ENCODE results near the gene ZNF619. TPM values are rescaled to one million over a fixed set of nuclear protein-coding genes. Genes with fewer than 3 reads are reported as not detected.
"Not testable (repeated sequence)": the region's sequence is repeated elsewhere in the genome, so short reads cannot be mapped to it uniquely, and the experiment has no call there.

Gene ZNF619
- total RNA-seq, 2 experiments from 2014 or later, result 5.7 to 6.3 TPM

- ATAC-seq, result peak; percentile 74
- Mint-ChIP-seq H3K27me3 (no peaks in the 10 kb centered on the region), H3K4me3 (peak within 1 kb of the TSS; percentile 88), H3K4me1 (ENCODE audit: low read depth) (peaks cover 52% of the 10 kb centered on the region), H3K9me3 (no peaks in the 10 kb centered on the region), H3K36me3 (ENCODE audit: low read depth) (peaks cover 49% of the 10 kb centered on the region), H3K27ac (peak within 1 kb of the TSS; percentile 91)
- TF ChIP-seq CTCF (IDR thresholded peaks at IDR 0.05), result no peak
- POLR2A ChIA-PET, result interaction anchor here (0.6 to 4.1 kb wide), 14 partner anchors 8 to 148 kb away, joined by 3 to 26 read pairs (median 4); partner anchors contain the start of genes ZNF619 and ZNF621
- intact Hi-C loops (cut with micrococcal nuclease), result loop anchor here (5.0 kb wide), 1 partner anchor 145 kb away; no protein-coding TSS in a partner anchor
- CTCF ChIA-PET, result interaction anchor here (1.2 to 1.6 kb wide), 2 partner anchors 140 to 148 kb away, joined by 3 to 4 read pairs; no protein-coding TSS in a partner anchor
- DNase-seq, result peak; percentile 97
These were observed 19.7 kb upstream of the ZNF619 start, which contains the start of gene RPL14 for GRCh38 chr3:40456940-40457823. RPL14 (plus strand) TSS chr3:40457339; CDS start chr3:40457472, 133 bp downstream.

DNA sequence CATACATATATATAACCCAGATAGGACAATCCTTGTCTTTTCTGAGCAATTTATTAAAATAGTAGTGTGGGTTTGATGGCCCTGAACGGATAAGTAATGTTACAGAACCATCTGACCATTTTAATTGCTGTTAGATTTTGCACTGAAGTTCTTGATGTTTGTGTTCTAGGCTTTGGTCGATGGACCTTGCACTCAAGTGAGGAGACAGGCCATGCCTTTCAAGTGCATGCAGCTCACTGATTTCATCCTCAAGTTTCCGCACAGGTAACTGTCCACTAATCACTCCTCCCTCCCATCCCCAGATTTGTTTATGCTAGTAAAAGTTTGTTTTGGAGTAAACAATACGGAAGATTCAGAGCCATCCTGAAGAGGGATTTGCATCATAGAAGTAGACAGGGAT is 18.4 kb upstream of the ZNF619 start:
- no peaks in the 10 kb centered on the region for H3K9me3 Mint-ChIP-seq
- ChIA-PET CTCF (no interaction called here), POLR2A (interaction anchor here (0.7 to 4.1 kb wide), 9 partner anchors 12 to 1044 kb away, joined by 3 to 26 read pairs (median 4); partner anchors contain the start of gene ZNF619)
- H3K27me3 Mint-ChIP-seq, result no peaks in the 10 kb centered on the region
- peaks cover 49% of the 10 kb centered on the region for H3K4me1 Mint-ChIP-seq (ENCODE audit: low read depth)
- ATAC-seq (no peak), DNase-seq (no peak)
- intact Hi-C loops (cut with micrococcal nuclease), result loop anchor here (5.0 kb wide), 1 partner anchor 146 kb away; no protein-coding TSS in a partner anchor
- peak overlapping the region; percentile 91 for H3K27ac Mint-ChIP-seq
- no peak for TF ChIP-seq CTCF (IDR thresholded peaks at IDR 0.05)
- peaks cover 58% of the 10 kb centered on the region for H3K36me3 Mint-ChIP-seq (ENCODE audit: low read depth)
- H3K4me3 Mint-ChIP-seq, result peak overlapping the region; percentile 88

GRCh38 chr3:40460481-40460880 is 16.4 kb upstream of the ZNF619 start:
- ATAC-seq; H3K9me3 Mint-ChIP-seq; CTCF ChIA-PET; intact Hi-C loops (cut with micrococcal nuclease); H3K27me3 Mint-ChIP-seq: not testable (repeated sequence)
- POLR2A ChIA-PET, result interaction anchor here (0.5 to 4.1 kb wide), 4 partner anchors 9 to 49 kb away, joined by 3 to 26 read pairs (median 6); partner anchors contain the start of gene ZNF619
- Mint-ChIP-seq H3K4me1 (ENCODE audit: low read depth) (peaks cover 47% of the 10 kb centered on the region), H3K4me3 (peak overlapping the region; percentile 29), H3K36me3 (ENCODE audit: low read depth) (peaks cover 74% of the 10 kb centered on the region), H3K27ac (peak overlapping the region; percentile 74)
- peak; percentile 22 for DNase-seq

DNA sequence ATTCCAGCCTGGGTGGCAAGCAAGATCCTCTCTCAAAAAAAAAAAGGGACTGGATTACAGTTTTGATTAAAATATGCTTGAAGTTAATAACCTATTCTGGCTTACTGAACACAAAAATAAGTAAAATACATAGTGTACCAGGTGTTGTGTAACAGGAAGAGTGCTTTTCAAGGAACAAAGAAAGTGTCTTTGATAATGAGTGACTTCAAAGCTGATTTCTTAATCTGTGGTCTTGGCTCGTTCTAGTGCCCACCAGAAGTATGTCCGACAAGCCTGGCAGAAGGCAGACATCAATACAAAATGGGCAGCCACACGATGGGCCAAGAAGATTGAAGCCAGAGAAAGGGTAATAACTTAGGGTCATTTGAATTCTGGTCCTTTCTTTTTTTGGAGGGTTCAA is 15.8 kb upstream of the ZNF619 start:
- DNase-seq, result no peak
- no peak overlapping the region for H3K4me3 Mint-ChIP-seq
- intact Hi-C loops (cut with micrococcal nuclease), result no loop called here
- ATAC-seq, result no peak
- no peaks in the 10 kb centered on the region for H3K27me3 Mint-ChIP-seq
- no peaks in the 10 kb centered on the region for H3K9me3 Mint-ChIP-seq
- peak overlapping the region; percentile 66 for H3K27ac Mint-ChIP-seq
- ChIA-PET POLR2A (interaction anchor here (0.7 to 2.0 kb wide), 5 partner anchors 8 to 58 kb away, joined by 3 to 7 read pairs (median 6); no protein-coding TSS in a partner anchor), CTCF (interaction anchor here (0.6 kb wide), 1 partner anchor 93 kb away, joined by 3 read pairs; no protein-coding TSS in a partner anchor)
- H3K4me1 Mint-ChIP-seq (ENCODE audit: low read depth), result peaks cover 42% of the 10 kb centered on the region
- H3K36me3 Mint-ChIP-seq (ENCODE audit: low read depth), result peaks cover 76% of the 10 kb centered on the region
- TF ChIP-seq CTCF (IDR thresholded peaks at IDR 0.05), result no peak

DNA sequence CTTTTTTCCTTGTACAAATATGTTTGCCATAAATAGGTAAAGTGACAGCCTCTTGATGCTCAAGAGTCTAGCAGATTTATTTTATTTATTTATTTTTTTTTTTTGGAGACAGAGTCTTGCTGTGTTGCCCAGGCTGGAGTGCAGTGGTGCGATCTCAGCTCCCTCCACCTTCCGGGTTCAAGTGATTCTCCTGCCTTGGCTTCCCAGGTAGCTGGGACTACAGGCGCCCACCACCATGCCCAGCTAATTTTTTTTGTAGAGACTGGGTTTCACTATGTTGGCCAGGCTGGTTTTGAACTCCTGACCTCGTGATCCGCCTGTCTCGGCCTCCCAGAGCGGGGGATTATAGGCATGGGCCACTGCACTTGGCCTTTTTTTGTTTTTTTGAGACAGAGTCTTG is 14.1 kb upstream of the ZNF619 start:
- CTCF ChIA-PET; intact Hi-C loops (cut with micrococcal nuclease): not testable (repeated sequence)

More for the DNA sequence above, 14.1 kb upstream of the ZNF619 start:
- not testable (repeated sequence) for H3K9me3 Mint-ChIP-seq, DNase-seq, H3K4me3 Mint-ChIP-seq, H3K27me3 Mint-ChIP-seq, ATAC-seq
- Mint-ChIP-seq H3K27ac (peak overlapping the region; percentile 40), H3K36me3 (ENCODE audit: low read depth) (peaks cover 77% of the 10 kb centered on the region), H3K4me1 (ENCODE audit: low read depth) (peaks cover 41% of the 10 kb centered on the region)
- POLR2A ChIA-PET, result interaction anchor here (0.7 to 3.4 kb wide), 4 partner anchors 10 to 967 kb away, joined by 3 to 38 read pairs (median 4); partner anchors contain the start of gene ZNF621

All from activated CD8-positive, alpha-beta T cell treated with anti-CD3 and anti-CD28 coated beads for 36 hours (primary cell).